DOHH2 (cell line): ENCODE results near the gene SCUBE1.

ENCODE experiments used
- H3F3A ChIP-seq: fragments of 200-600 bp; sonication (generic), shearing (Covaris generic); 2 replicates; pipeline ENCODE4 v1.6.0; 2016; ENCODE audit warnings: antibody characterized with exemption, mild to moderate bottlenecking; ENCODE audit not compliant: control insufficient read depth, insufficient read depth
- H3K27ac ChIP-seq: fragments of 200-600 bp; sonication (generic); 2 replicates; pipeline ENCODE4 v1.5.1; 2014; ENCODE audit warnings: low read depth, mild to moderate bottlenecking, low read length, moderate library complexity
- H3K27me3 ChIP-seq: fragments of 200-600 bp; sonication (generic); 2 replicates; pipeline ENCODE4 v1.6.1; 2014; ENCODE audit warnings: mild to moderate bottlenecking, low read length, mixed read lengths; ENCODE audit not compliant: control insufficient read depth
- H3K36me3 ChIP-seq: fragments of 200-600 bp; sonication (generic); 2 replicates; pipeline ENCODE4 v1.6.1; 2014; ENCODE audit warnings: mild to moderate bottlenecking, low read length, moderate library complexity, mixed read lengths; ENCODE audit not compliant: control insufficient read depth
- H3K4me1 ChIP-seq: fragments of 200-600 bp; sonication (generic); 2 replicates; pipeline ENCODE4 v1.6.1; 2014; ENCODE audit warnings: mild to moderate bottlenecking, low read length, mixed read lengths; ENCODE audit not compliant: control insufficient read depth
- H3K4me2 ChIP-seq: fragments of 200-600 bp; sonication (generic); 2 replicates; pipeline ENCODE4 v1.6.0; 2014; ENCODE audit warnings: mild to moderate bottlenecking, low read length, moderate library complexity
- H3K4me3 ChIP-seq: fragments of 200-600 bp; sonication (generic); 2 replicates; pipeline ENCODE4 v1.5.1; 2014; ENCODE audit warnings: mild to moderate bottlenecking, low read length, mixed read lengths
- H3K79me2 ChIP-seq: fragments of 200-600 bp; sonication (generic); 2 replicates; pipeline ENCODE4 v1.6.1; 2014; ENCODE audit warnings: mild to moderate bottlenecking, low read length, mixed read lengths; ENCODE audit not compliant: control insufficient read depth
- H3K9me2 ChIP-seq: fragments of 200-600 bp; sonication (generic); replicated peaks from 2 replicates; pipeline ENCODE4 v1.6.1; 2014; ENCODE audit warnings: mild to moderate bottlenecking, low read length, mixed read lengths; ENCODE audit not compliant: control insufficient read depth
- H3K9me3 ChIP-seq: fragments of 200-600 bp; sonication (generic); 2 replicates; pipeline ENCODE4 v1.6.1; 2014; ENCODE audit warnings: antibody characterized with exemption, low read length, mixed read lengths; ENCODE audit not compliant: control insufficient read depth, insufficient read depth
- H4K20me1 ChIP-seq: fragments of 200-600 bp; sonication (generic); 2 replicates; pipeline ENCODE4 v1.6.0; 2014; ENCODE audit warnings: low read depth, mild to moderate bottlenecking, antibody characterized with exemption, low read length, moderate library complexity; ENCODE audit not compliant: control insufficient read depth, insufficient read depth
- EZH2phosphoT487 ChIP-seq: fragments of 200-600 bp; sonication (generic); IDR thresholded peaks from 2 replicates; pipeline ENCODE4 v1.6.1; 2017; ENCODE audit warnings: borderline replicate concordance, mild to moderate bottlenecking, antibody characterized with exemption, low read length, moderate library complexity, mixed read lengths
- TF ChIP-seq, protein P1 (sequence below): fragments of 200-600 bp; sonication (generic); IDR thresholded peaks from one replicate; pipeline ENCODE4 v1.5.1; 2014; ENCODE audit warnings: antibody characterized with exemption, mild to moderate bottlenecking, low read depth, low read length; ENCODE audit not compliant: poor library complexity, severe bottlenecking

SCUBE1 gene

GRCh38 chr22:43304831-43305590 is 38.2 kb downstream of the SCUBE1 start:
- Histone ChIP-seq H3K27me3 (peaks cover 6% of the 10 kb centered on the region; the same call in 1 of the 2 replicates), H3K9me2 (no peaks in the 10 kb centered on the region), H4K20me1 (no peaks in the 10 kb centered on the region), H3K36me3 (no peaks in the 10 kb centered on the region), H3K4me2 (no peak overlapping the region), H3K4me3 (no peak overlapping the region), H3K27ac (no peak overlapping the region), H3K4me1 (no peaks in the 10 kb centered on the region), H3K9me3 (no peaks in the 10 kb centered on the region), H3K79me2 (no peaks in the 10 kb centered on the region), H3F3A (no peaks in the 10 kb centered on the region)
- TF ChIP-seq, protein P1, sequence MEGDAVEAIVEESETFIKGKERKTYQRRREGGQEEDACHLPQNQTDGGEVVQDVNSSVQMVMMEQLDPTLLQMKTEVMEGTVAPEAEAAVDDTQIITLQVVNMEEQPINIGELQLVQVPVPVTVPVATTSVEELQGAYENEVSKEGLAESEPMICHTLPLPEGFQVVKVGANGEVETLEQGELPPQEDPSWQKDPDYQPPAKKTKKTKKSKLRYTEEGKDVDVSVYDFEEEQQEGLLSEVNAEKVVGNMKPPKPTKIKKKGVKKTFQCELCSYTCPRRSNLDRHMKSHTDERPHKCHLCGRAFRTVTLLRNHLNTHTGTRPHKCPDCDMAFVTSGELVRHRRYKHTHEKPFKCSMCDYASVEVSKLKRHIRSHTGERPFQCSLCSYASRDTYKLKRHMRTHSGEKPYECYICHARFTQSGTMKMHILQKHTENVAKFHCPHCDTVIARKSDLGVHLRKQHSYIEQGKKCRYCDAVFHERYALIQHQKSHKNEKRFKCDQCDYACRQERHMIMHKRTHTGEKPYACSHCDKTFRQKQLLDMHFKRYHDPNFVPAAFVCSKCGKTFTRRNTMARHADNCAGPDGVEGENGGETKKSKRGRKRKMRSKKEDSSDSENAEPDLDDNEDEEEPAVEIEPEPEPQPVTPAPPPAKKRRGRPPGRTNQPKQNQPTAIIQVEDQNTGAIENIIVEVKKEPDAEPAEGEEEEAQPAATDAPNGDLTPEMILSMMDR, result no peak
- TF ChIP-seq EZH2phosphoT487, result no peak

- TF ChIP-seq, protein P1, result no peak
- no peak for TF ChIP-seq EZH2phosphoT487
- H3K27ac ChIP-seq, result no peak overlapping the region
- H3K4me1 ChIP-seq, result no peaks in the 10 kb centered on the region
- no peaks in the 10 kb centered on the region for H4K20me1 ChIP-seq
- no peaks in the 10 kb centered on the region for H3K36me3 ChIP-seq
- 0 out of 2 replicates have a peak, but pooled peaks cover 4% of the 10 kb centered on the region for H3K27me3 ChIP-seq
- no peaks in the 10 kb centered on the region for H3K79me2 ChIP-seq
- no peak overlapping the region for H3K4me3 ChIP-seq
- H3K4me2 ChIP-seq, result no peak overlapping the region
- no peaks in the 10 kb centered on the region for H3K9me2 ChIP-seq
- no peaks in the 10 kb centered on the region for H3K9me3 ChIP-seq
- H3F3A ChIP-seq, result no peaks in the 10 kb centered on the region
These were observed 39.4 kb downstream of the SCUBE1 start for GRCh38 chr22:43303751-43304150.

- H3K9me3 ChIP-seq, result no peaks in the 10 kb centered on the region
- H4K20me1 ChIP-seq, result no peaks in the 10 kb centered on the region
- H3K4me2 ChIP-seq, result no peak overlapping the region
- no peaks in the 10 kb centered on the region for H3K9me2 ChIP-seq
- no peaks in the 10 kb centered on the region for H3K79me2 ChIP-seq
- TF ChIP-seq EZH2phosphoT487, result no peak
- TF ChIP-seq, protein P1, result no peak
- no peak overlapping the region for H3K27ac ChIP-seq
- H3K27me3 ChIP-seq, result 0 out of 2 replicates have a peak, but pooled peaks cover 4% of the 10 kb centered on the region
- H3K36me3 ChIP-seq, result no peaks in the 10 kb centered on the region
- no peaks in the 10 kb centered on the region for H3F3A ChIP-seq
- no peak overlapping the region for H3K4me3 ChIP-seq
- H3K4me1 ChIP-seq, result no peaks in the 10 kb centered on the region
These were observed 40.0 kb downstream of the SCUBE1 start for GRCh38 chr22:43303166-43303565.
